Measurements from ENCODE around the gene PNPLA7.

DNA sequence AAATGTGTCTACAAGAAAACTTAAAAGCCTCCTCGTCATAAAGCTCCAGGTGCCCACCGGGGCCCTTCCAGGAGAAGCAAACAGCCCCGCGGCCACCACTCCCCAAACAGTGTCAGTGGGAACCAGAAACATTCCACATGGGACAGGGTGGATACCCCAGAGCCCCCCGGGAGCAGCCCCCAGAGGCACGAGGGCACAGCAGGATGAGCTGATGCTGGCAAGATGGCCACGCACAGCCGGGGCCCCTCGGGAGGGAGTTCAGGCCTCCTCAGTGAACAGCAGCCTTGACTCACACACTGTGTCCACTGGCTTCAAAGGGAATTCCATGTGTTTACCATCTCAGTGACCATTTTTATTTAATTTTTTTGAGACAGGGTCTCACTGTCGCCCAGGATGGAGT is 137.8 kb downstream of the PNPLA7 start:
- TF ChIP-seq, protein P1, sequence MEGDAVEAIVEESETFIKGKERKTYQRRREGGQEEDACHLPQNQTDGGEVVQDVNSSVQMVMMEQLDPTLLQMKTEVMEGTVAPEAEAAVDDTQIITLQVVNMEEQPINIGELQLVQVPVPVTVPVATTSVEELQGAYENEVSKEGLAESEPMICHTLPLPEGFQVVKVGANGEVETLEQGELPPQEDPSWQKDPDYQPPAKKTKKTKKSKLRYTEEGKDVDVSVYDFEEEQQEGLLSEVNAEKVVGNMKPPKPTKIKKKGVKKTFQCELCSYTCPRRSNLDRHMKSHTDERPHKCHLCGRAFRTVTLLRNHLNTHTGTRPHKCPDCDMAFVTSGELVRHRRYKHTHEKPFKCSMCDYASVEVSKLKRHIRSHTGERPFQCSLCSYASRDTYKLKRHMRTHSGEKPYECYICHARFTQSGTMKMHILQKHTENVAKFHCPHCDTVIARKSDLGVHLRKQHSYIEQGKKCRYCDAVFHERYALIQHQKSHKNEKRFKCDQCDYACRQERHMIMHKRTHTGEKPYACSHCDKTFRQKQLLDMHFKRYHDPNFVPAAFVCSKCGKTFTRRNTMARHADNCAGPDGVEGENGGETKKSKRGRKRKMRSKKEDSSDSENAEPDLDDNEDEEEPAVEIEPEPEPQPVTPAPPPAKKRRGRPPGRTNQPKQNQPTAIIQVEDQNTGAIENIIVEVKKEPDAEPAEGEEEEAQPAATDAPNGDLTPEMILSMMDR (IDR thresholded peaks at IDR 0.05 in 2 of 3, conservative IDR thresholded peaks at IDR 0.05 in 1 of 3; ENCODE audit: borderline replicate concordance in 1 of 3, insufficient read depth in 1 of 3, low read depth in 2 of 3, low read length in 2 of 3) = no peak
- TF ChIP-seq POLR2A (IDR thresholded peaks at IDR 0.05; ENCODE audit: borderline replicate concordance, extremely low read depth, insufficient read depth, insufficient read length) (no peak), EZH2 (IDR thresholded peaks at IDR 0.05) (no peak), POLR2AphosphoS5 (IDR thresholded peaks at IDR 0.05; ENCODE audit: low read depth, low read length) (no peak), YY1 (IDR thresholded peaks at IDR 0.05; ENCODE audit: extremely low read depth, insufficient replicate concordance, low read depth, low read length) (no peak), ZFX (IDR thresholded peaks at IDR 0.05) (no peak), SIN3A (IDR thresholded peaks at IDR 0.05; ENCODE audit: low read depth) (no peak), ZNF274 (IDR thresholded peaks at IDR 0.05; ENCODE audit: low read depth, low read length) (no peak)
- TF ChIP-seq, protein P2, sequence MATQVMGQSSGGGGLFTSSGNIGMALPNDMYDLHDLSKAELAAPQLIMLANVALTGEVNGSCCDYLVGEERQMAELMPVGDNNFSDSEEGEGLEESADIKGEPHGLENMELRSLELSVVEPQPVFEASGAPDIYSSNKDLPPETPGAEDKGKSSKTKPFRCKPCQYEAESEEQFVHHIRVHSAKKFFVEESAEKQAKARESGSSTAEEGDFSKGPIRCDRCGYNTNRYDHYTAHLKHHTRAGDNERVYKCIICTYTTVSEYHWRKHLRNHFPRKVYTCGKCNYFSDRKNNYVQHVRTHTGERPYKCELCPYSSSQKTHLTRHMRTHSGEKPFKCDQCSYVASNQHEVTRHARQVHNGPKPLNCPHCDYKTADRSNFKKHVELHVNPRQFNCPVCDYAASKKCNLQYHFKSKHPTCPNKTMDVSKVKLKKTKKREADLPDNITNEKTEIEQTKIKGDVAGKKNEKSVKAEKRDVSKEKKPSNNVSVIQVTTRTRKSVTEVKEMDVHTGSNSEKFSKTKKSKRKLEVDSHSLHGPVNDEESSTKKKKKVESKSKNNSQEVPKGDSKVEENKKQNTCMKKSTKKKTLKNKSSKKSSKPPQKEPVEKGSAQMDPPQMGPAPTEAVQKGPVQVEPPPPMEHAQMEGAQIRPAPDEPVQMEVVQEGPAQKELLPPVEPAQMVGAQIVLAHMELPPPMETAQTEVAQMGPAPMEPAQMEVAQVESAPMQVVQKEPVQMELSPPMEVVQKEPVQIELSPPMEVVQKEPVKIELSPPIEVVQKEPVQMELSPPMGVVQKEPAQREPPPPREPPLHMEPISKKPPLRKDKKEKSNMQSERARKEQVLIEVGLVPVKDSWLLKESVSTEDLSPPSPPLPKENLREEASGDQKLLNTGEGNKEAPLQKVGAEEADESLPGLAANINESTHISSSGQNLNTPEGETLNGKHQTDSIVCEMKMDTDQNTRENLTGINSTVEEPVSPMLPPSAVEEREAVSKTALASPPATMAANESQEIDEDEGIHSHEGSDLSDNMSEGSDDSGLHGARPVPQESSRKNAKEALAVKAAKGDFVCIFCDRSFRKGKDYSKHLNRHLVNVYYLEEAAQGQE (IDR thresholded peaks at IDR 0.05; ENCODE audit: low read depth) = no peak
